Spleen (tissue), 7 donors: ENCODE results near the gene TECTA.

Experiments
- POLR2A ChIP-seq, 3 donors: fragments of 450-650 bp; IDR thresholded peaks; one replicate each; pipeline ENCODE4 v1.5.1; 2017; ENCODE audit warnings: antibody characterized with exemption in 3 of 3, mild to moderate bottlenecking in 1 of 3
- TF ChIP-seq, protein P1 (sequence below), 11 experiments: fragments of 200-600 bp in 7 of 11; fragments of 450-650 bp in 4 of 11; sonication (generic) in 4 of 11; IDR thresholded peaks in 8 of 11; conservative IDR thresholded peaks in 3 of 11; 1 replicate in 7 of 11; 2 replicates in 4 of 11; pipeline versions ENCODE4 v1.4.0 to v1.8.0; 2016 to 2021; ENCODE audit warnings: antibody characterized with exemption in 11 of 11, inconsistent platforms in 4 of 11, mild to moderate bottlenecking in 1 of 11
- donor health status: DM: no; HTN: no; CAD: no; lungs with moderate emphysema.
- donor health status: DM: no; HTN: no; CAD: no.
- donor health status: DM: no; HTN: no; CAD: no.

DNA sequence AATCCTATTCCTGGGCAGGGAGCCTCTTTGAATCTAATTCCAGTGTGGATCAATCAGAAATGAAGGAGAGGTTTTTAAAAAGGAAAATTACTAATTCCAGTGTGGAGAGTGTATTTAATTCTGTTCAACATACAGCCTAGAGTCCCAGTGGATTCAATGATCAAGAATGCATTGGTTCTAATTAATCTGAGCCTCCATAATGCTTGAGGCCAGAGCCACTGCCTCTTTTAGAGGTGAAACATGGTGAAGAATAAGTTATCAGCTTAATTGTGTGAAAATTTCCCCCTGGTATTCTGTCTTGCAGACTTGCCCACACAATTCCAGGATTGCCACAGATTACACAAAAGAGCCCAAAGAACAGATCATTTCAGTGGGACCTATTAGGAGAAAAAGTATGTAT is 87.7 kb downstream of the TECTA start:
- TF ChIP-seq, protein P1, sequence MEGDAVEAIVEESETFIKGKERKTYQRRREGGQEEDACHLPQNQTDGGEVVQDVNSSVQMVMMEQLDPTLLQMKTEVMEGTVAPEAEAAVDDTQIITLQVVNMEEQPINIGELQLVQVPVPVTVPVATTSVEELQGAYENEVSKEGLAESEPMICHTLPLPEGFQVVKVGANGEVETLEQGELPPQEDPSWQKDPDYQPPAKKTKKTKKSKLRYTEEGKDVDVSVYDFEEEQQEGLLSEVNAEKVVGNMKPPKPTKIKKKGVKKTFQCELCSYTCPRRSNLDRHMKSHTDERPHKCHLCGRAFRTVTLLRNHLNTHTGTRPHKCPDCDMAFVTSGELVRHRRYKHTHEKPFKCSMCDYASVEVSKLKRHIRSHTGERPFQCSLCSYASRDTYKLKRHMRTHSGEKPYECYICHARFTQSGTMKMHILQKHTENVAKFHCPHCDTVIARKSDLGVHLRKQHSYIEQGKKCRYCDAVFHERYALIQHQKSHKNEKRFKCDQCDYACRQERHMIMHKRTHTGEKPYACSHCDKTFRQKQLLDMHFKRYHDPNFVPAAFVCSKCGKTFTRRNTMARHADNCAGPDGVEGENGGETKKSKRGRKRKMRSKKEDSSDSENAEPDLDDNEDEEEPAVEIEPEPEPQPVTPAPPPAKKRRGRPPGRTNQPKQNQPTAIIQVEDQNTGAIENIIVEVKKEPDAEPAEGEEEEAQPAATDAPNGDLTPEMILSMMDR (IDR thresholded peaks at IDR 0.05 in 8 of 11, conservative IDR thresholded peaks at IDR 0.05 in 3 of 11), result no peak
- no peak for TF ChIP-seq POLR2A (IDR thresholded peaks at IDR 0.05)
